Keratinocyte (primary cell): ENCODE data around the gene CALML3.

Experiments
- CTCF ChIP-seq, 3 experiments: IDR thresholded peaks in 1 of 3; conservative IDR thresholded peaks in 1 of 3; optimal IDR thresholded peaks in 1 of 3; 2 replicates in 2 of 3; 3 replicates in 1 of 3; pipeline versions ENCODE3 to v1.5.1; 2011; ENCODE audit warnings: low read length in 3 of 3, mild to moderate bottlenecking in 3 of 3, moderate library complexity in 2 of 3, control low read depth in 1 of 3, inconsistent platforms in 1 of 3; ENCODE audit not compliant: insufficient read depth in 2 of 3; ENCODE audit errors: extremely low read depth in 1 of 3
- EZH2 ChIP-seq: IDR thresholded peaks from one replicate; pipeline ENCODE4 v1.6.1; 2012; ENCODE audit warnings: inconsistent platforms, mild to moderate bottlenecking, low read length, moderate library complexity

- TF ChIP-seq CTCF (optimal IDR thresholded peaks at IDR 0.05 in 1 of 3, IDR thresholded peaks at IDR 0.05 in 1 of 3, conservative IDR thresholded peaks at IDR 0.05 in 1 of 3; ENCODE audit: extremely low read depth in 1 of 3, insufficient read depth in 2 of 3, low read length in 3 of 3) (no peak), EZH2 (no peak)
These were observed 30.3 kb downstream of the CALML3 start for GRCh38 chr10:5555021-5555510.
